Breast epithelium (tissue), 3 donors: ENCODE data around the gene STX16.

Experiments
- POLR2A ChIP-seq: fragments of 450-650 bp; IDR thresholded peaks from one replicate; pipeline ENCODE4 v1.6.1; 2016; ENCODE audit warnings: antibody characterized with exemption, mild to moderate bottlenecking, moderate library complexity
- TF ChIP-seq, protein P1 (sequence below), 3 donors: fragments of 450-650 bp; IDR thresholded peaks; one replicate each; pipeline ENCODE4 v1.5.1; 2016 to 2017; ENCODE audit warnings: antibody characterized with exemption in 3 of 3, mild to moderate bottlenecking in 3 of 3, moderate library complexity in 3 of 3

DNA sequence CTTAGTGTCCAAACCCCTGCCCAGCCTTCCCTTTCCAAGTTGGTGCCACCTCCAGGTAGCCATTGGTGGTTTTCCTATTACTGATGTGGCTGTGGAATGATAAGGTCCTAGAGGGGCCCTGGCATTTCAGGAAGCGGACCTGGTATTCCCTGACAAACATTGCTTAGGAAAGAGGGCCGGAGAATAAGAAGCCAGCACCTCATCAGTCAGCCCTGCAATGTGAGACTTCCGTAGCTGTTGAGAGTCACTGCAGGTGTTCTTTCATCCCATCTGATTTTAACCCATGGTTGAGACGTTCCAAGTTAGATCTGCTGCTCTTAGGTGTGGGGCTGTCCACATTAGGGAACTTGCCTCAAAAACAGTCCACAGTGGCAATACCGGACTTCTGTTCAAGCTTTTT lies 26.7 kb downstream of the STX16 start:
- TF ChIP-seq POLR2A = no peak
- TF ChIP-seq, protein P1, sequence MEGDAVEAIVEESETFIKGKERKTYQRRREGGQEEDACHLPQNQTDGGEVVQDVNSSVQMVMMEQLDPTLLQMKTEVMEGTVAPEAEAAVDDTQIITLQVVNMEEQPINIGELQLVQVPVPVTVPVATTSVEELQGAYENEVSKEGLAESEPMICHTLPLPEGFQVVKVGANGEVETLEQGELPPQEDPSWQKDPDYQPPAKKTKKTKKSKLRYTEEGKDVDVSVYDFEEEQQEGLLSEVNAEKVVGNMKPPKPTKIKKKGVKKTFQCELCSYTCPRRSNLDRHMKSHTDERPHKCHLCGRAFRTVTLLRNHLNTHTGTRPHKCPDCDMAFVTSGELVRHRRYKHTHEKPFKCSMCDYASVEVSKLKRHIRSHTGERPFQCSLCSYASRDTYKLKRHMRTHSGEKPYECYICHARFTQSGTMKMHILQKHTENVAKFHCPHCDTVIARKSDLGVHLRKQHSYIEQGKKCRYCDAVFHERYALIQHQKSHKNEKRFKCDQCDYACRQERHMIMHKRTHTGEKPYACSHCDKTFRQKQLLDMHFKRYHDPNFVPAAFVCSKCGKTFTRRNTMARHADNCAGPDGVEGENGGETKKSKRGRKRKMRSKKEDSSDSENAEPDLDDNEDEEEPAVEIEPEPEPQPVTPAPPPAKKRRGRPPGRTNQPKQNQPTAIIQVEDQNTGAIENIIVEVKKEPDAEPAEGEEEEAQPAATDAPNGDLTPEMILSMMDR (IDR thresholded peaks at IDR 0.05) = no peak
